K562 (cell line): Measurements from ENCODE around the gene JPH4. TPM values are rescaled to one million over a fixed set of nuclear protein-coding genes. Genes with fewer than 3 reads are reported as not detected.

ENCODE experiments used
- CBFA2T2 ChIP-seq: fragments of 450-650 bp; conservative IDR thresholded peaks from 2 replicates; pipeline ENCODE4 v1.6.1; 2017; ENCODE audit warnings: mild to moderate bottlenecking
- CEBPB ChIP-seq: fragments of 450-650 bp; IDR thresholded peaks from 2 replicates; pipeline ENCODE4 v1.6.1; 2016; ENCODE audit warnings: missing genetic modification characterization, missing compliant biosample characterization
- CHCHD3 ChIP-seq: fragments of 250-450 bp; sonication (Bioruptor Pico); IDR thresholded peaks from 2 replicates; pipeline ENCODE4 v2.1.2; 2022; ENCODE audit warnings: mild to moderate bottlenecking
- DIDO1 ChIP-seq: fragments of 450-650 bp; IDR thresholded peaks from 2 replicates; pipeline ENCODE4 v1.6.1; 2016; ENCODE audit warnings: low read depth, missing biosample characterization, missing genetic modification characterization
- DPF2 ChIP-seq: fragments of 450-650 bp; IDR thresholded peaks from 2 replicates; pipeline ENCODE4 v1.6.1; 2016
- HNRNPK ChIP-seq: fragments of 200-400 bp; formaldehyde crosslinking; IDR thresholded peaks from one replicate; pipeline ENCODE4 v1.6.1; 2018; ENCODE audit warnings: mild to moderate bottlenecking, low read depth, low read length; ENCODE audit not compliant: poor library complexity, severe bottlenecking
- HOXB6 ChIP-seq: fragments of 250-450 bp; sonication (Bioruptor Pico); IDR thresholded peaks from 2 replicates; pipeline ENCODE4 v1.5.1; 2022; ENCODE audit warnings: mild to moderate bottlenecking, borderline replicate concordance
- KAT7 ChIP-seq: sonication (generic); formaldehyde crosslinking; IDR thresholded peaks from 2 replicates; pipeline ENCODE4 v1.8.0; 2022; ENCODE audit warnings: missing genetic modification reagents, mild to moderate bottlenecking, borderline replicate concordance
- KDM4B ChIP-seq, 2 experiments: fragments of 450-650 bp in 1 of 2; sonication (generic) in 1 of 2; IDR thresholded peaks; 2 replicates each; pipeline ENCODE4 v1.6.1; 2016 to 2017; ENCODE audit warnings: borderline replicate concordance in 2 of 2, antibody characterized with exemption in 1 of 2, low read depth in 1 of 2, mild to moderate bottlenecking in 1 of 2
- OTX1 ChIP-seq: fragments of 450-650 bp; formaldehyde crosslinking; IDR thresholded peaks from 2 replicates; pipeline ENCODE4 v1.4.0; 2022; ENCODE audit warnings: mild to moderate bottlenecking
- PHF8 ChIP-seq: fragments of 200-600 bp; sonication (generic); IDR thresholded peaks from 2 replicates; pipeline ENCODE4 v1.6.1; 2012; ENCODE audit warnings: mixed run types, mild to moderate bottlenecking, inconsistent platforms, low read length, moderate library complexity, borderline replicate concordance
- RB1 ChIP-seq: fragments of 450-650 bp; IDR thresholded peaks from 2 replicates; pipeline ENCODE4 v1.6.1; 2017; ENCODE audit warnings: low read depth, mild to moderate bottlenecking
- SMARCE1 ChIP-seq: fragments of 450-650 bp; IDR thresholded peaks from 2 replicates; pipeline ENCODE4 v1.7.1; 2016; ENCODE audit warnings: mild to moderate bottlenecking
- SP1 ChIP-seq: sonication (generic); formaldehyde crosslinking; IDR thresholded peaks from 2 replicates; pipeline ENCODE4 v1.8.1; 2022; ENCODE audit warnings: mild to moderate bottlenecking, missing genetic modification reagents
- TARDBP ChIP-seq: fragments of 450-650 bp; IDR thresholded peaks from 2 replicates; pipeline ENCODE4 v1.6.1; 2016
- TCF3 ChIP-seq: sonication (generic); formaldehyde crosslinking; IDR thresholded peaks from 2 replicates; pipeline ENCODE4 v1.4.0; 2020; ENCODE audit warnings: mild to moderate bottlenecking, missing genetic modification reagents
- TOE1 ChIP-seq, 2 experiments: fragments of 450-650 bp in 1 of 2; sonication (generic) in 1 of 2; formaldehyde crosslinking in 1 of 2; IDR thresholded peaks; 2 replicates each; pipeline versions ENCODE4 v1.7.1 to v1.8.0; 2016 to 2022; ENCODE audit warnings: borderline replicate concordance in 2 of 2, mild to moderate bottlenecking in 2 of 2, antibody characterized with exemption in 1 of 2, inconsistent platforms in 1 of 2, low read depth in 1 of 2, missing genetic modification reagents in 1 of 2, moderate library complexity in 1 of 2
- XRCC4 ChIP-seq: IDR thresholded peaks from one replicate; pipeline ENCODE4 v1.6.1; 2011; ENCODE audit not compliant: insufficient read depth, insufficient read length; ENCODE audit errors: extremely low read depth
- ZNF311 ChIP-seq: fragments of 250-450 bp; sonication (Bioruptor Pico); IDR thresholded peaks from 2 replicates; pipeline ENCODE4 v1.4.0; 2020; ENCODE audit warnings: mild to moderate bottlenecking, moderate library complexity
- ZNF77 ChIP-seq: fragments of 250-450 bp; sonication (Bioruptor Pico); IDR thresholded peaks from 2 replicates; pipeline ENCODE4 v1.5.0; 2020
- ZNF830 ChIP-seq: fragments of 250-450 bp; sonication (Bioruptor Pico); IDR thresholded peaks from 2 replicates; pipeline ENCODE4 v1.5.0; 2021; ENCODE audit warnings: mild to moderate bottlenecking
- polyA plus RNA-seq, 8 experiments: library from polyadenylated mRNA; depleted of rRNA in 4 of 8; stranded (reverse) in 5 of 8; unstranded in 3 of 8; fragments of >200 nt; fragmentation: Nextera tagmentation in 2 of 8; fragmentation: Illumina TruSeq in 1 of 8; extraction: Ambion mirVana in 2 of 8; extraction: Trizol in 1 of 8; gene quantifications; 2 replicates each; pipeline versions ENCODE4 v1.2.1 to v1.2.3, GENCODE V29; 2011 to 2014; ENCODE audit warnings: inconsistent platforms in 1 of 8, missing spikeins in 1 of 8
- total RNA-seq, 7 experiments: library from RNA; depleted of rRNA in 6 of 7; stranded (reverse); fragments of >200 nt in 6 of 7; fragmentation: Illumina TruSeq in 2 of 7; extraction: Trizol in 2 of 7; gene quantifications; 2 replicates each; pipeline versions ENCODE4 v1.2.1 to v1.2.3, GENCODE V29; 2011 to 2021; ENCODE audit warnings: low replicate concordance in 1 of 7
- TF ChIP-seq, protein P1 (sequence below): fragments of 450-650 bp; IDR thresholded peaks from 2 replicates; pipeline ENCODE4 v1.6.1; 2017; ENCODE audit warnings: mild to moderate bottlenecking, moderate library complexity
- TF ChIP-seq, protein P2 (sequence below): fragments of 250-450 bp; sonication (Bioruptor Pico); IDR thresholded peaks from 2 replicates; pipeline ENCODE4 v1.4.0; 2020; ENCODE audit warnings: mild to moderate bottlenecking
- TF ChIP-seq, protein P3 (sequence below): fragments of 450-650 bp; formaldehyde crosslinking; conservative IDR thresholded peaks from 2 replicates; pipeline ENCODE4 v1.4.0; 2022; ENCODE audit warnings: mild to moderate bottlenecking, missing genetic modification characterization
- TF ChIP-seq, protein P4 (sequence below): fragments of 250-450 bp; sonication (Bioruptor Pico); IDR thresholded peaks from 2 replicates; pipeline ENCODE4 v1.5.0; 2021

JPH4 gene
- total and polyA plus RNA-seq, 9 of the 15 experiments (the other 6 are each of a cell fraction or from before 2014, with no cell fraction given), result 0.04 to 0.13 (median 0.06) TPM; not detected in 5

DNA sequence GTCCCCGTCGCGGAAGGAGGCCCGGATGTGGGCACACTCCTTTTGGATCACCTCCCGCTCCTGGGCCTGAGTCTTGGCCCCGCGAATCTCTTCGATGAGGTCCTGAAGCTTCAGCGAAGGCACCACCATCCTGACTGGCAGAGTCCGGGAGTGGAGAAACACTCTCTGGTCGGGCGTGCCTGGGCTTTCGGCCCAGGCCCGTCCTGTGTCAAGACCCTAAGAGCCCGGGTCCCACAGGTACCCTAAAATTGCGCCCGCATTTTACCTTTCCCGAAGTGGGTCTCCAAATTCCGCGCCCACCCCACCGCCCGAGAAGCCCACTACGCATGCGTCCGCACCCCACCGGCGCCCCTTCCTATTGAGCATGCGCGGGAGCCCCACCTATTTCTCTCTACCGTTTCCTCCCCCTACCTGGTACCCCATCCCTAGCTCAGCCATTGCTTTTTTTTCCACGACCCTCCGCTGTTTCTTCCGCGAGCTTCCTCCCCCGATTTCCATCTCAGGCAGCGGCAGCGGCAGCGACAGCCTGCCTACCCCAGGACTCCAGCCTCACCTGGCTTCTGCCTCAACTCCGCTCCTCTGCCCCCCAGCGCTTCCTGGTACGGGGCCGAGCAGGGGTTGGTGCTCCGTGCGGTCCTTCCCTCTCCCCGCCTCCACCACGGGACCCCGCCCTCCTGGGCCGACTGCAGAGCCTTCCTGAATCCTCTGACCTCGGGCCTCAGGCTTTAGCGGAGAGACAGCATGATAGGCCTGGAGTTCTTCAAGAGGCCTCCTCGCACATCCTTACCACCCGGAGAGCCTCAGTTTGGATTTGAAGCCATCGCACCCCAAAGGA lies 11.2 kb downstream of the JPH4 start, which contains the start of gene AP1G2 (continued):
- TF ChIP-seq, protein P1, sequence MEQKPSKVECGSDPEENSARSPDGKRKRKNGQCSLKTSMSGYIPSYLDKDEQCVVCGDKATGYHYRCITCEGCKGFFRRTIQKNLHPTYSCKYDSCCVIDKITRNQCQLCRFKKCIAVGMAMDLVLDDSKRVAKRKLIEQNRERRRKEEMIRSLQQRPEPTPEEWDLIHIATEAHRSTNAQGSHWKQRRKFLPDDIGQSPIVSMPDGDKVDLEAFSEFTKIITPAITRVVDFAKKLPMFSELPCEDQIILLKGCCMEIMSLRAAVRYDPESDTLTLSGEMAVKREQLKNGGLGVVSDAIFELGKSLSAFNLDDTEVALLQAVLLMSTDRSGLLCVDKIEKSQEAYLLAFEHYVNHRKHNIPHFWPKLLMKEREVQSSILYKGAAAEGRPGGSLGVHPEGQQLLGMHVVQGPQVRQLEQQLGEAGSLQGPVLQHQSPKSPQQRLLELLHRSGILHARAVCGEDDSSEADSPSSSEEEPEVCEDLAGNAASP, result no peak
- 0 out of 4 replicates have a peak, but pooled peaks of 1 of the 2 experiments have one; percentile 37 for TF ChIP-seq KDM4B (IDR thresholded peaks at IDR 0.05; ENCODE audit: borderline replicate concordance in 2 of 2, low read depth in 1 of 2)
- 0 out of 2 replicates have a peak, but pooled peaks have one; percentile 74 for TF ChIP-seq OTX1 (CRISPR knock-in tag)
- peak; percentile 78; the same call in 1 of the 2 replicates for TF ChIP-seq PHF8
- TF ChIP-seq TCF3 (CRISPR knock-in tag), result no peak
- TF ChIP-seq CHCHD3, result no peak
- no peak for TF ChIP-seq HNRNPK
- TF ChIP-seq KAT7 (CRISPR knock-in tag), result no peak
- TF ChIP-seq ZNF830, result no peak
- no peak for TF ChIP-seq CEBPB (tag)
- TF ChIP-seq RB1, result no peak
- TF ChIP-seq XRCC4, result no peak
- no peak for TF ChIP-seq CBFA2T2
- TF ChIP-seq SMARCE1, result no peak
- no peak for TF ChIP-seq DPF2
- no peak for TF ChIP-seq DIDO1 (tag)
- TF ChIP-seq HOXB6 (CRISPR knock-in tag), result no peak
- TF ChIP-seq ZNF77 (CRISPR knock-in tag), result no peak
- TF ChIP-seq TOE1 (IDR thresholded peaks at IDR 0.05; ENCODE audit: borderline replicate concordance), result no peak
- TF ChIP-seq TOE1 (CRISPR knock-in tag; IDR thresholded peaks at IDR 0.05; ENCODE audit: borderline replicate concordance, low read depth), result no peak
- TF ChIP-seq, protein P2, sequence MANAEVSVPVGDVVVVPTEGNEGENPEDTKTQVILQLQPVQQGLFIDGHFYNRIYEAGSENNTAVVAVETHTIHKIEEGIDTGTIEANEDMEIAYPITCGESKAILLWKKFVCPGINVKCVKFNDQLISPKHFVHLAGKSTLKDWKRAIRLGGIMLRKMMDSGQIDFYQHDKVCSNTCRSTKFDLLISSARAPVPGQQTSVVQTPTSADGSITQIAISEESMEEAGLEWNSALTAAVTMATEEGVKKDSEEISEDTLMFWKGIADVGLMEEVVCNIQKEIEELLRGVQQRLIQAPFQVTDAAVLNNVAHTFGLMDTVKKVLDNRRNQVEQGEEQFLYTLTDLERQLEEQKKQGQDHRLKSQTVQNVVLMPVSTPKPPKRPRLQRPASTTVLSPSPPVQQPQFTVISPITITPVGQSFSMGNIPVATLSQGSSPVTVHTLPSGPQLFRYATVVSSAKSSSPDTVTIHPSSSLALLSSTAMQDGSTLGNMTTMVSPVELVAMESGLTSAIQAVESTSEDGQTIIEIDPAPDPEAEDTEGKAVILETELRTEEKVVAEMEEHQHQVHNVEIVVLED (CRISPR knock-in tag), result no peak
- no peak for TF ChIP-seq ZNF311 (CRISPR knock-in tag)
- no peak for TF ChIP-seq SP1 (CRISPR knock-in tag)
- TF ChIP-seq TARDBP, result no peak
- TF ChIP-seq, protein P3, sequence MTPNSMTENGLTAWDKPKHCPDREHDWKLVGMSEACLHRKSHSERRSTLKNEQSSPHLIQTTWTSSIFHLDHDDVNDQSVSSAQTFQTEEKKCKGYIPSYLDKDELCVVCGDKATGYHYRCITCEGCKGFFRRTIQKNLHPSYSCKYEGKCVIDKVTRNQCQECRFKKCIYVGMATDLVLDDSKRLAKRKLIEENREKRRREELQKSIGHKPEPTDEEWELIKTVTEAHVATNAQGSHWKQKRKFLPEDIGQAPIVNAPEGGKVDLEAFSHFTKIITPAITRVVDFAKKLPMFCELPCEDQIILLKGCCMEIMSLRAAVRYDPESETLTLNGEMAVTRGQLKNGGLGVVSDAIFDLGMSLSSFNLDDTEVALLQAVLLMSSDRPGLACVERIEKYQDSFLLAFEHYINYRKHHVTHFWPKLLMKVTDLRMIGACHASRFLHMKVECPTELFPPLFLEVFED (CRISPR knock-in tag), result no peak
- TF ChIP-seq, protein P4, sequence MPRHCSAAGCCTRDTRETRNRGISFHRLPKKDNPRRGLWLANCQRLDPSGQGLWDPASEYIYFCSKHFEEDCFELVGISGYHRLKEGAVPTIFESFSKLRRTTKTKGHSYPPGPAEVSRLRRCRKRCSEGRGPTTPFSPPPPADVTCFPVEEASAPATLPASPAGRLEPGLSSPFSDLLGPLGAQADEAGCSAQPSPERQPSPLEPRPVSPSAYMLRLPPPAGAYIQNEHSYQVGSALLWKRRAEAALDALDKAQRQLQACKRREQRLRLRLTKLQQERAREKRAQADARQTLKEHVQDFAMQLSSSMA, result no peak
